OCI-LY1 (cell line): ENCODE results near the gene MAP2K6.
A peak's percentile ranks its signal among the peaks of the same experiment; 100 is the strongest.

ENCODE experiments used
- H2AFZ ChIP-seq: fragments of 200-600 bp; sonication (generic), shearing (Covaris generic); 2 replicates; pipeline ENCODE4 v1.6.0; 2014; ENCODE audit warnings: antibody characterized with exemption, mild to moderate bottlenecking, low read length
- H3F3A ChIP-seq: fragments of 200-600 bp; sonication (generic), shearing (Covaris generic); 2 replicates; pipeline ENCODE4 v1.6.0; 2014; ENCODE audit warnings: mild to moderate bottlenecking, antibody characterized with exemption, low read length, moderate library complexity; ENCODE audit not compliant: insufficient read depth
- H3K27ac ChIP-seq: fragments of 200-600 bp; sonication (generic); 2 replicates; pipeline ENCODE4 v1.5.1; 2014; ENCODE audit warnings: low read length, mixed run types, mild to moderate bottlenecking, low read depth; ENCODE audit not compliant: poor library complexity, severe bottlenecking
- H3K27me3 ChIP-seq: fragments of 200-600 bp; sonication (generic); 2 replicates; pipeline ENCODE4 v1.6.0; 2014; ENCODE audit warnings: antibody characterized with exemption, mild to moderate bottlenecking, low read length, moderate library complexity; ENCODE audit not compliant: insufficient read depth
- H3K36me3 ChIP-seq: fragments of 200-600 bp; sonication (generic); 2 replicates; pipeline ENCODE4 v1.6.1; 2014; ENCODE audit warnings: mild to moderate bottlenecking, antibody characterized with exemption, low read length, moderate library complexity, mixed read lengths; ENCODE audit not compliant: insufficient read depth
- H3K4me1 ChIP-seq: fragments of 200-600 bp; sonication (generic); 2 replicates; pipeline ENCODE4 v1.5.1; 2014; ENCODE audit warnings: mild to moderate bottlenecking, low read length, moderate library complexity; ENCODE audit not compliant: insufficient read depth, severe bottlenecking
- H3K4me2 ChIP-seq: fragments of 200-600 bp; sonication (generic), shearing (Covaris generic); 2 replicates; pipeline ENCODE4 v1.6.1; 2014; ENCODE audit warnings: low read length
- H3K4me3 ChIP-seq: fragments of 200-600 bp; sonication (generic); 2 replicates; pipeline ENCODE4 v1.5.1; 2014; ENCODE audit warnings: low read length, low read depth, mild to moderate bottlenecking, mixed read lengths; ENCODE audit not compliant: poor library complexity, severe bottlenecking
- H3K79me2 ChIP-seq: fragments of 200-600 bp; shearing (Covaris generic); 2 replicates; pipeline ENCODE4 v1.6.1; 2016; ENCODE audit warnings: mixed run types, low read length, mixed read lengths; ENCODE audit not compliant: insufficient read depth
- H3K9ac ChIP-seq: fragments of 200-600 bp; sonication (generic), shearing (Covaris generic); 2 replicates; pipeline ENCODE4 v1.6.1; 2014; ENCODE audit warnings: mild to moderate bottlenecking, low read length, mixed read lengths
- H3K9me2 ChIP-seq: fragments of 200-600 bp; sonication (generic), shearing (Covaris generic); 2 replicates; pipeline ENCODE4 v1.6.1; 2014; ENCODE audit warnings: low read depth, mild to moderate bottlenecking, low read length, mixed read lengths
- H3K9me3 ChIP-seq: fragments of 200-600 bp; shearing (Covaris generic); 2 replicates; pipeline ENCODE4 v1.6.1; 2014; ENCODE audit warnings: low read length, mixed read lengths
- H4K20me1 ChIP-seq: fragments of 200-600 bp; sonication (generic), shearing (Covaris generic); 2 replicates; pipeline ENCODE4 v1.6.0; 2016; ENCODE audit warnings: mild to moderate bottlenecking, low read length; ENCODE audit not compliant: insufficient read depth
- EZH2 ChIP-seq: fragments of 200-600 bp; sonication (generic), shearing (Covaris generic); IDR thresholded peaks from 2 replicates; pipeline ENCODE4 v1.8.0; 2017; ENCODE audit warnings: borderline replicate concordance, mixed run types, mild to moderate bottlenecking, antibody characterized with exemption, low read length, moderate library complexity, mixed read lengths
- TF ChIP-seq, protein P1 (sequence below): fragments of 200-600 bp; sonication (generic), shearing (Covaris generic); IDR thresholded peaks from 2 replicates; pipeline ENCODE4 v1.5.1; 2017; ENCODE audit warnings: mild to moderate bottlenecking, antibody characterized with exemption, low read length, moderate library complexity, mixed read lengths

MAP2K6 gene

DNA sequence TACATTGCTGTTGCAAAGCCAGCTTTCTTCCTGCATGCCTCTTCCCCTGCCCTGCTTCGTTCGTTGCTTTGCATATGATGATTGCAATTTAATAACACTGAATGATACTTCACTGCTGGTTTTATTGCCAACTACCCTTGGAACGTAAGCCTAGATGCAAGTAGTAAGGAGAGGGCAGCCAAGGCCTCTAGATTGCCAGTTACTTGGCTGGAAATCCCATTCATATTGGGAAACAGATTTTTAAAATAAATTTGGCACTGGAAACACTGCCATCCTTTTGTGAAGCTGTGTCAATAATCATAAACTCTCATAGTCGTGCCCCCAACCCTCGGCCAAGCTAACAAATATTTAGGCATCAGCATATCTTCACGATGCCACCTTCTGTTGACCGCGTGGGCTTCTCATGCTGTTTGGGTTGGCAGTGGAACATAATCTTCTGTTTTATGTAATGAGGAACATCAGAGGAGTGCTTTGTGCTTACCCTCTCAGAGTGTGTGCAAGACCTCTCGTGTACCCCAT is 86.5 kb downstream of the MAP2K6 start:
- H3K36me3 ChIP-seq = no peaks in the 10 kb centered on the region
- no peak overlapping the region for H3K4me3 ChIP-seq
- H3K79me2 ChIP-seq = no peaks in the 10 kb centered on the region
- H2AFZ ChIP-seq = no peak overlapping the region
- H3K9me2 ChIP-seq = no peaks in the 10 kb centered on the region
- peak overlapping the region; percentile 61 for H3K27ac ChIP-seq
- no peak overlapping the region for H3K9ac ChIP-seq
- H3F3A ChIP-seq = no peaks in the 10 kb centered on the region
- H3K4me1 ChIP-seq = peaks cover 55% of the 10 kb centered on the region
- no peaks in the 10 kb centered on the region for H4K20me1 ChIP-seq
- H3K27me3 ChIP-seq = no peaks in the 10 kb centered on the region
- no peaks in the 10 kb centered on the region for H3K9me3 ChIP-seq
- no peak for TF ChIP-seq EZH2
- TF ChIP-seq, protein P1, sequence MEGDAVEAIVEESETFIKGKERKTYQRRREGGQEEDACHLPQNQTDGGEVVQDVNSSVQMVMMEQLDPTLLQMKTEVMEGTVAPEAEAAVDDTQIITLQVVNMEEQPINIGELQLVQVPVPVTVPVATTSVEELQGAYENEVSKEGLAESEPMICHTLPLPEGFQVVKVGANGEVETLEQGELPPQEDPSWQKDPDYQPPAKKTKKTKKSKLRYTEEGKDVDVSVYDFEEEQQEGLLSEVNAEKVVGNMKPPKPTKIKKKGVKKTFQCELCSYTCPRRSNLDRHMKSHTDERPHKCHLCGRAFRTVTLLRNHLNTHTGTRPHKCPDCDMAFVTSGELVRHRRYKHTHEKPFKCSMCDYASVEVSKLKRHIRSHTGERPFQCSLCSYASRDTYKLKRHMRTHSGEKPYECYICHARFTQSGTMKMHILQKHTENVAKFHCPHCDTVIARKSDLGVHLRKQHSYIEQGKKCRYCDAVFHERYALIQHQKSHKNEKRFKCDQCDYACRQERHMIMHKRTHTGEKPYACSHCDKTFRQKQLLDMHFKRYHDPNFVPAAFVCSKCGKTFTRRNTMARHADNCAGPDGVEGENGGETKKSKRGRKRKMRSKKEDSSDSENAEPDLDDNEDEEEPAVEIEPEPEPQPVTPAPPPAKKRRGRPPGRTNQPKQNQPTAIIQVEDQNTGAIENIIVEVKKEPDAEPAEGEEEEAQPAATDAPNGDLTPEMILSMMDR = no peak
- H3K4me2 ChIP-seq = peak overlapping the region; percentile 50; the same call in 1 of the 2 replicates

DNA sequence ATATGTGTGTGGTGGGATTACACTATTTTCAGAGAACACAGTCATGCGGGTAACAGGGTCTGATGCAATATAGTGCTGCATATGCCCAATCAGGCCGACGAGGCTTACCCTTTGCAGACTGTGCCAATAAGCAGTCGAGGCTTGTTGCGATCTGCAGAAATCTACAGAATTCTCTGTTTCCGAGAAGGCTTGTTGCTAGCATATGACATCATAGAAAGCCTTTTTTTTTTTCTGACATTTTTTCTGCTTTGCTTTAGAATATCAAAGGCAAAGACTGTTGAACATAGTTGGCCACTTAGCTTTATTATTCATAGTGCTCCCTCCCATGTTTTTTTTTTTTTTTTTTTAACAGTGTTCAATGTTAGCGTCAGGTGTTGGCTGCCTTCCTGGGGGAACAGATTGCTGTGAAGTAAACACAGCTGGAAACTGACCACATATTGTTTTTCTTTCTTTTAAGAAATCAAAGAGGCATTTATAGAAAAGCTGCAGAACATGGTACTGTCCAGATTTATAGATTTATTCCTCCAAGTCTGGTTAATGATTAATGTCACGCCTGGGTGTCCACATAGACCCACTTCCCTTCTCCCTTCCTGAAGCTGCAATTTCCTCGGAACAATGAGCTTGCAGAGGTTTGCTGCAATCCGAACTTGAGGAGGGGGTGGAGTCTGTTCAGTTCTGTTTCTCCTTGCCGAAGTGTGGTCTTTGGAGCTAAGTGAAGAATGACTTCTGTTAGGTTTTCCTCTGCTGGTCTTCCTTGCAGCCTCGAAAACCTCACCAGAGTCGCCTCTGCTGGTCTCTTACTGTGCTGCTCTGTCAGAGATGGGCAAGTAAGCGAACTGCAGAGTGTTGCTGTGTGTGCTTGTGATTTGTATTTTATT is 87.3 kb downstream of the MAP2K6 start:
- Histone ChIP-seq H3K9ac (peak overlapping the region; percentile 6; the same call in 1 of the 2 replicates), H3K4me1 (peaks cover 56% of the 10 kb centered on the region), H3F3A (no peaks in the 10 kb centered on the region), H2AFZ (no peak overlapping the region), H3K4me3 (peak overlapping the region; percentile 36), H3K27ac (peak overlapping the region; percentile 61), H3K36me3 (0 out of 2 replicates have a peak, but pooled peaks cover 3% of the 10 kb centered on the region), H3K27me3 (no peaks in the 10 kb centered on the region), H3K79me2 (no peaks in the 10 kb centered on the region), H4K20me1 (no peaks in the 10 kb centered on the region), H3K4me2 (peak overlapping the region; percentile 50), H3K9me2 (no peaks in the 10 kb centered on the region), H3K9me3 (no peaks in the 10 kb centered on the region)
- TF ChIP-seq, protein P1 = no peak
- TF ChIP-seq EZH2 = no peak

DNA sequence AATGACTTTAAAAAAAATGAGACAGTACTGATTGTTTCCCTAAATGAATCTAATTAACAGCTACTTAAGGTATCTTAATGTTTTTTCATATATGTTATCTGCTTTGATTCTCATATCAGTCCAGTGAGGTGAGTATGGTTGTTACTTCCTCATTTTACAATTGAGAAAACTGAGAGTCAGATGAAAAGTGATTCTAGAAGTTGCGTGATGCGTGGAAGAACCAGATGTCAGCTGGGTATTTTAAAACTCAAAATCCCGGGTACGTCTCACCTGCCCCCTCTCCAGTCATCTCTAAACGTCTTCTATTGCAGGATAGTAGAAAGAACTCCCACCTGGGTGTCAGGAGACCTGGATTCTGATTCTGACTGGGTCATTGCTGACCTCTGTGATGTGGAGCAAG is 89.2 kb downstream of the MAP2K6 start:
- peak overlapping the region; percentile 36 for H3K4me3 ChIP-seq
- H3K36me3 ChIP-seq = 0 out of 2 replicates have a peak, but pooled peaks cover 3% of the 10 kb centered on the region
- no peaks in the 10 kb centered on the region for H3F3A ChIP-seq
- H3K9me3 ChIP-seq = no peaks in the 10 kb centered on the region
- peak overlapping the region; percentile 30; the same call in 1 of the 2 replicates for H3K9ac ChIP-seq
- peak overlapping the region; percentile 61 for H3K27ac ChIP-seq
- H2AFZ ChIP-seq = no peak overlapping the region
- TF ChIP-seq, protein P1 = no peak
- TF ChIP-seq EZH2 = no peak
- no peaks in the 10 kb centered on the region for H3K27me3 ChIP-seq
- no peaks in the 10 kb centered on the region for H4K20me1 ChIP-seq
- H3K9me2 ChIP-seq = no peaks in the 10 kb centered on the region
- peaks cover 56% of the 10 kb centered on the region for H3K4me1 ChIP-seq
- no peaks in the 10 kb centered on the region for H3K79me2 ChIP-seq
- H3K4me2 ChIP-seq = peak overlapping the region; percentile 50
